ENCODE data around the gene ACADSB.

ACADSB gene

DNA sequence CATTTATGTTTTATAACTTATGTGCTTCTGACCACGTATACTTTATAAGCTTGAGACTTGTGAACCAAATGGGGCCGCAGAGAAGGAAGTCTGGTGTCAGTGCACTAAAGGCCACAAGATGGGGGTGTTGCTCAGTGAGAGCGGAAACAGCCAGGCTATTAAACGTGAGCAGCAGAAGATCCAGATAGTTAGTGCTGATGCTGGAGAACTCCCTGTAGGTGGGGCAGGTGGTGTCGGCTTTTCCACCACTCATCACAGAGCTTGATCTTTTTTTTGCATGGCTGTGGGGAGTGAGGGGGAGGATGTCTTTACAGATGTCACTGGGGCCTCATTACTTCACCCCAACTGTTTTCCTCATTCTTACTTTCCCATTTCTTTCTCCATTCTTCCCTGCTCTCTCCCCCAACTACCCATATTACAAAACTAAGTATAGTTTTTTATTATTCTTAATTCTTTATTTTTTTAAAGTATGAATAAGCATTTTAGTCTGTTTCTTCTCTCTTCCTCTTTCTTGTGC is 34.7 kb downstream of the ACADSB start:
- peak; percentile 4 to 42 (median 17) for DNase-seq

DNA sequence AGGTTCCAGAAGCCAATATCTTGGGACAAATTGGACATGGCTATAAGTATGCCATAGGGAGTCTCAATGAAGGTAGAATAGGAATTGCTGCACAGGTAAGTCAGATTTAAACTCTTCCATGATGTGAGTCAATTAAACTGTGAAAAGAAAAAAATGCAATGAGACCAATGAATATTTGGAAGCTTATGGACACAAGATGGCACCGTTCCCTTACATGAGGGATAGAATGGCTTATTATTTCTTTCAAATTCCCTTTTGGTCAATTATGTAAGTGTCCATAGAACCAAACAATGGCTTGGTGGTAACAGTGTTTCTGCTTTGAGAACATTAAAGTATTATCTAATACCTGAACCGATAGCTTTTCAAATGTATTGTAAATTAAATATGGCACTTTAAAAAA is 35.6 kb downstream of the ACADSB start:
- no peak for DNase-seq

DNA sequence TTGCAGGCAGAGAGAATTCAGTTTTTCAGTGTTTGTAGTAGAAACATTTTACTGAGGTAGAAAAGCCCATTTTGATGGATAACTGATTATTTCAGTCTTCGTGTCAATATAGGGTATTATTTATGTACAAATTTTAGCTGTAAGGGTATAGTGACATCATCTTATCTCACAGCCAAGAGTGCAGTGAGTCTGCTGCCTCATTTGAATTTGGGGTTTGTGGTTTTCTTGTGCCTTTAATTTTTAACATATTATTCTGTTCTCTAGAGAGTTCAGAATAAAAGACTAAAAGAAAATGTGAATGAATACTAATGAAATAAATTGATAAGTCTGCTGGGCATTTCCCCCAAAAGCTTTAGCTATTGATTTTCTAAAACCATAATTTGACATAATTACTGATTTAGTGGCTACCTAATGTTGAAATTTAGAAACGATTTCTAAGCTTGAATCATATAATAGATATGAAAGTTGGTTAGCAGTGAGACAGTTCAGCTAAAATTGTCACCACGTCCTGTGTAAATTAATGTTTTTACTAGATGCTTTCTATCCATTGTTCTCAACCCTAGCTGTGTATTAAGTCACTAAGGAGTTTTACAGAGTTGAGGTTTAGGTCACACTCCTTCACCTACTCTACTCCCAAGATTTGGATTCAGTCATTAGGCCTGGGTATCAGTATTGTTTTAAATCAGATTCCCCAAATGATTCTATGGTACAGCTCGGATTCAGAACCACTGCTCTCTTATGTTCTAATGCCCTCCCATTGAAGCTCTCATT is 37.3 kb downstream of the ACADSB start:
- DNase-seq, result no peak

DNA sequence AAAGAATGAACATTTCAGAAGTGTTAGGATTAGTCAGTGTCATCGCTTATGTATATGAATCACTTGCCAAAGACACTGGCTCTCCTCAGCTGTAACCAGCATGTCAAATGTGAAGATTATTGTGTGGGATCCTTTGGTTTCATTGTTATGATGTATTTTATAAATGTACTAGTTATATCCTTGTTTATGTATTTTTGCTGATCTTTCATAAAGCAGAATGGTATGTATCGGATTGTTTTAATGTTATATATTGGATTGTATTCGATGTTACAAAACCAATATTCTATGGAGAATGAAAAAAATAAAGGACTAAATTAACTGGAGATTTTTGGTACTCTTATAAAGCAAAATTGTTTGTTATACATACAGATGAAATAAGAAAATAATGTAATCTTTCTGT is 49.2 kb downstream of the ACADSB start:
- no peak for DNase-seq

DNA sequence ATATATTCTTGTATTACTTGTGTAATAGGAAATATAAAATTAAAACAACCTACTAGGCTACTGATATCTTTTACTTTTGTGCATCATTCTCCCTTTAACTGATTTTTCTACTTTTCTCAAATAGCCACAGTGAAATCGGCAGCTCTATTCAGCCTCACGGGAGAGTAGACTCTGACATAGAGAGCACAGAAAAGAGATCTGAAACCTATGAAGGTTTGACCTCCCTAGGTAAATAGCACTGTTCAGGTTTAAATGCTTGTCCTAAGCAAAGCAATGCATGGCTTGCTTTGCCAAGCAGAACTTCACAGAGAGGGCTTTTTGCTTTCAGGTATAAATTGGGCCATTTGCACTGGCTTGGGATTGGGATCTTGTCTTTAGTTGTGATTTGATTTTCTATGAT is 53.1 kb downstream of the ACADSB start:
- no peak for DNase-seq

DNA sequence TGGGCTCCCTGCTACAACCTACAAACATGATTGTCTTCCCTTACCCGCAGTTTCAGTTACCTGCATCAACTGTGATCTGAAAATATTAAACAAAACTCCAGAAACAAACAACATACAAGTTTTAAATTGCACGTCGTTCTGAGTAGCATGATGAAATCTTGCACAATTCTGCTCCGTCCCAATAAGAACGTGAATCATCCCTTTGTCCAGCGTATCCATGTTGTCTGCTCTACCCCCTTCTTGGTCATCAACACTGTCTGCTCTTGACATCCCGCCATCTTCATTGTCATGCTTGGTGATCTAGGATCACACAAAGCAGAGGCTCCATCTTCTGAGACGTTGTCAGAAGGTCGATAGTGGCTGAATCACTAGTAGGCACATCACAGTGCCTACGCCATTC is 53.9 kb downstream of the ACADSB start:
- DNase-seq, result no peak

DNA sequence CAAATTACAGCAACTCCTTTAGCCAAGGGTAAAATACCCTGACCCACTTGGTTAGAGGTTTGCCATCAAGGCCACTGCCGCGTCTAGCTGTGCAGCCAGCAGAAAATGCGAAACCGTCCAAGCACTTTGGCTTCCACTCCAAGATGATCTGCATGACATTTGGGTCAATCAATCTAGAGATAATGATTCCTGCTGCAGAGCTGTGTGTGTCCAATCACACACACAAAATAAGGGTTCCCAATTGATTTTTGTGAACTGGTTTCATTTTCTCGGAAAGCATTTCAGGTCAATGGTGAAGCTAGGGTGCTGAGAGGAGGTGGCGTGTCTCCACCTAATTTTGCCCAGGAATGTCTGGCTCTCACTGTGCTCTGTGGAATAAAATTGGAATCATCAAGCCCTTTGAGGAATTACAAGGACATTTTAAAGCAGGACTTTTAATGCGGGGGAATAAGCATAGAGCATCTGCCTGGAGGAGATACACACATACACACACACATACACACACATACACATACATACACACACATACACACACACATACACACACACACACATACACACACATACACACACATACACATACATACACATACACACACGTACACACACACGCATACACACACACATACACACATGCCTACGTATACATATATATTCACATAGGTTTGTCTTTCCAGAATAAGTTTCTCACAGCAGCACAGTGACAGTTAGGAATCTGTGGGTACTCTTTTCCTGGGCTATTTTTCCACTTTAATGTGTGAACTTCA is 59.5 kb downstream of the ACADSB start:
- DNase-seq, result no peak

DNA sequence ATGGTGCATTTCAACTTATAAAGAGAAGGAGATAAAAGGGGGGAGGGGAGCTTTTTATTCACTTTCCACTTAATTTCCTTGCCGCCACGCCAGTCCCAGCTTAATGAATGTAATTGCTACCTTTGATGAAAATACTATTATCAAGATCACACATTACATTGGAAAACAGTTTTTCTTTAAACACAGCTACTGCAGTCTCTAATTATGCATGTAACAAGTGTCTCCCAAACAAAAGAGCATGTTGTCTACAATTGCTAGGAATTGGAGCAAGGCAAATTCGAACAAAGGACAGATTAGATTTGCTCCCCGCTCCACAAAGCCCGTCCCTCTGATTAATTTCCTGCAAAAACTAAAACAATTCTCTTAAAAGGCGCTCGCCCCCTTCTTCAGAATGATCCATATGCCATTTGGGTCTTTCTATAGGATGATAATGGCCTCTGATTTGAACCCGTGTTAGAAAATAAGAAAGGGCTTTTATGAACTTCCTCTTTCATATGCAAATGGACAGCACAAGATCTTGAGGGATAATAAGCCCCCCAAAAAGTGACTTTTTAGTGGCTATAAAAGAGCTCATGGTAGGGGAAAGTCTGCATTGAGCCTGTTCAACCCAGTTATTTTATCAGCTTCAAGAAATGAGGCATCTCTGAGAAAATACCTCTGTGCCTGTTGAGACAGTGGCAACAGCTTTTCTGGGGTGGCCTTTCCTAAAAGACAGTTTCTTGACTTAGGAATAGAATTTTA is 60.6 kb downstream of the ACADSB start:
- DNase-seq, result no peak

DNA sequence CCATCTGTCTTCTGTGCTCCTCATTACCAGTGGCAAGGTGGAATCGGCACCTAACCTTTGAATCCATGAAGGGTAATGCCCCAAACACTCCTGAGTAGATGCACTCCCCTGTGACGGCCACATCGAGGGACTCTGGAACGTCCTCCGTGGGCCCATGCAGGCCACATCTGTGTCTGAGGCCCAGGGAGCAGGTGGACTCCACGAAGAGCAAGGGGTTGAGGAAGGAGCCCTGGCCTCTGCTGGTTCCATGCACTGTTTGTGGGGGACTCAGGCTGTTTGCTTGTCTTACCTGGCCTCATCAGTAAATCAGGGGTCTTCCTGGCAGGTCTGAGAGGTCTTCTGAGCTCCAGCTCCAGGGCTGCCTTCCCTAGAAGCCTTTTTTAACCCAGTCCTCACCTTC is 64.4 kb downstream of the ACADSB start:
- no peak for DNase-seq

DNA sequence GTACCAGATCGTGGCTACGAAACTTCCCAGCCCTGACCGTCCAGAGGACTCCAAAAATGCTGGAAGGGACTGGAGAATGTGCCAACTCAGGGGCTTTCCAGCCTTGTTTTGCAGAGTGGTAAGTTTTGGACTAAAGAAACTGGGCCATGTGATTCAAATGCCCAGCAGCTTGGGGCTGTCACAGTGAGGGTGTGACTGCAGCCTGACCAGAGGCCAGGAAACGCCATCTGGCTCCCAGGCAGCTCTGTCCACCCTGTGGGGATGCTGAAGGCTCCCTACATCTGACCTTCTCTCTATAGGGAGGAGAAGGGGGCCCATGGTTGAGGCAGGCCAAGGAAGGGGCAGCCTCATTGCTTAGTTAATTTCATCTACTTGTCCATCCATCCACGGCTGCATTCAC is 65.4 kb downstream of the ACADSB start:
- no peak for DNase-seq

DNA sequence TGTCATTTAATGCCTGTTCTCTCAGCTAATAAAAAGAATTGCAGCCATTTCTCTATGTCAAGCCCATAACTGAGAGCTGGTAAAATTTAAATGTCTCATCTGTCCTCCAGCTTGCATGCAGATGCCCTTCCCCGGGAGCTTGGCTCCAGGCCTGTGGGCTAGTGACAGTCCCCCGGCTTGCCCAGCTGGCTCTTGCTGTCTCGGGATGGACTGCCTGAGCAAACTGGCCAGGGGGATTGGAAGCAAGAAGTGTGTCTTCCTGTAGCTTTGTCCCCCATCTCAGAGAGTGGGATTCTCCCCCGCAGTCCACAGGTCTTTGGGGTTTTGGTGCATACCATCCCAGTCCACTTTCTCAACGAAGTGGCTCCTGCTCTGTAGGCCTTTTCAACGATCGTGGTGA is 73.1 kb downstream of the ACADSB start:
- no peak for DNase-seq

DNA sequence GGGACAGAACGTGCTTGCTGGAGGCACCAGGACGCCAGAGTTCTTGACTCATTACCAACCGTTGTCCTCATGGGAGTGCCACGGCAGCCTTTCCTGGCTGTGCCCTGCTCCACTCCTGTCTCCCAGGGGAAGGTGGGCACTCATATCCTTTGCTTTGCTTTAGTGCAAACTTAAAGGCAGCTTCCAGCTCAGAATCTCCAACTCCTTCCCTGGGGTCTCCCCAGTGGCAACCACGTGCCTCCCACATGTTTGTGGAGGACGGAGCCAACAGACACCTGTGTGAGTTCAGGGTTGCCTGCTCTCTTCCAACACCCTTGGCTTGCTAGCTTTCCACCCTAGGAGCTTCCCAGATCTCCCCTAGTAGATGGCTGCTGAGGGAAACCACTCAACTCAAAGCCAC is 75.0 kb downstream of the ACADSB start:
- DNase-seq, result no peak

DNA sequence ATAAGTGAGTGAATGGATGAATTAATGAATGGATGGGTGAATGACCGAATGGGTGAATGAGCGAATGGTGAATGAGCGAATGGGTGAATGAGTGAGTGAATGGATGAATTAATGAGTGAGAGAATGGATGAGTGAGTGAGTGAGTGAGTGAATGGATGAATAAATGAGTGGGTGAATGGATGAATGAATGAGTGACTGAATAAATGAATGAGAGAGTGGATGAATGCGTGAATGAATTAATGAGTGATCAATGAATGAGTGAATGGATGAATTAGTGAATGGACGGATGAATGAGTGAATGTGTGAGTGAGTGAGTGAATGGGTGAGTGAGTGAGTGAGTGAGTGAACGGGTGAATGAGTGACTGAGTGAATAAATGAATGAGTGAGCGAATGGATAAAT is 77.5 kb downstream of the ACADSB start:
- DNase-seq, result no peak

DNA sequence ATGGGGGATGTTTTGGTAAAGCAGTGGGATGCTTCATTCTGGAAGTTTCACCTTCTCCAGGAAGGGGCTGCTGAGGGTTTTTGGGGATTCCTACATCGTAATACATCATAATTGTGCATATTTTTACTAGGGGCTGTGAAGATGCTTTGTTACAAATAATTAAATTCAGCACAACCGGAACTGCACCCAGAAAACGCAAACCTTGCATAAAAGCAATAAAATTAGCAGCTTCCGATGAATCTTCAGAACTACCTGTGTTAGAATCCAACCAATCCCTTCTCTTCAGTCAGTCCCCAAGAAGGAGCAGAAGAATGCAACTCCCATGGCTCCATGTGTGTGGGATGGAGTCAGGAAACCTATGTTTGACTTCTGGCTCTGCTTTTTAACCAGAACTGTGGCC is 78.5 kb downstream of the ACADSB start:
- no peak for DNase-seq

DNA sequence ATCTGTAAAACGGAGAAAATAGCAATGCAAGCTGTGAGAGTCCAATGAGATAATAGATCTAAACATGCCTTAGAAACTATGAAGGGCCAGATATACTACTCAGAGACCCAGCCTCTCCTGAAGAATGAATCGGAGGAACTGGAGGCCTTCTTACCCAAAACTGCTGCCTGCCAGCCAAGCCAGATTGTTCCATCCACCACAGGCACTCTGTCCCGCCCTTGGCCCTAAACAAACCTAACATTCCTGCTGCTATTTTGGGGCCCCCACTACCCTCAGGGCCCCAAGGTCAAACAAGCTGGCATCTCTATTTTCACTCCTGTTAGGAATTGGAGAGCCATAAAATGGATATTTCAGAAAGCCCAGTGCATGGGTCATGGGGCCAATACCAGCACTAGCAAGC is 79.0 kb downstream of the ACADSB start:
- DNase-seq, result no peak

DNA sequence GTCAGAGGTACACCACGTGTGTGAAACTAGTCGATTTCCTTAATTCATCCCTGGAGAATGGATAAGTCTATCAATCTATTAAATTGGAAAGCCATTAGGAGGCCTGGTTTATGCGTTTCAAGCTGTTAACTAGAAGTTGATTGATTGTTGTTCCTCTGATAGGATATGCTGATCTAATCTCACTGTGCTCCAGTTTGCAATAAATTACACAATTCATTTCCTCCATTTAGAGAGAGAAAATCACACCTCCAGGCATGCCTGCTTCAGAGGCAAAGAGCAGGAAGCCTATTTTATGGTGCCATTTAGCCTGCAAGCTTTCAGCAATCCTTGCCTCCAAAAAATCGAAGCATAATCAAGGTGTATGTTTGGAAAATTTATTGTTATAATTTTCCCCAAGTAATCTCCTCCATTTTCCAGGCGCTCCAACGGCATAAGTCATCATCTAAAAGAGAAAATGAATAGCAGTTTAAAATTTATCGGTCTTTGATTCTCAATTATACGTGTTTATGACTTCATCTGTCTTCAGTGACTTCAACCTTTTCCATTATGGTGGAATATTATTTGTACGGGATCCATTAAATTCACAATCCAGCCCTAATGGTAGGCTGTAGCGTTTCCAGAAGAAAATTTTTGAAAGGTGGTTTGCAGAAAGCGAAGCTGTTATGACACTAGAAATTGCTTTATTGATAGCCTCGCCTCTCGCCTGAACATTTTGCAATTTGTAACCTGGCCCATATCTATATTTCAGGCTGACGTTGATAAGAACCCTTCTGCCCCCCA is 84.0 kb downstream of the ACADSB start:
- DNase-seq, result no peak

DNA sequence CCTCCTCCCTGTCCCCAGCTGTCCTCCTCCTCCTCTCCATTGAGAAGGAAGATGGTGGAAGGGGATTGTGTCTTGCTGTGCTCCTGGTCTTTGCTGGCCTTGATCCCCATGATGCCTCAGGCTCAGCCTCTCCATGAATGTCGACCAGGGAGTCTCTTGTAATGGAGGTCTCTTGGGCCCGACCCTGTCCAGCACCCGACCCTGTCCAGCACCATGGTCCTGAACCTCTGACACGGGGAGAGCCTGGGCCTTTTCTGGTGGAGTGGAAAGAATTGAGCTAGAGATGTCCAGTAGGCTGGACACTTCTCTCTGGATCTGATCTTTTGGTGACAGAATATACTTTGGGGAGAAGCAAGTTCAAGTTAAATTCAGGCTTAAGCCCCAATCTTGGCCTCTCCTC is 84.7 kb downstream of the ACADSB start:
- no peak for DNase-seq

DNA sequence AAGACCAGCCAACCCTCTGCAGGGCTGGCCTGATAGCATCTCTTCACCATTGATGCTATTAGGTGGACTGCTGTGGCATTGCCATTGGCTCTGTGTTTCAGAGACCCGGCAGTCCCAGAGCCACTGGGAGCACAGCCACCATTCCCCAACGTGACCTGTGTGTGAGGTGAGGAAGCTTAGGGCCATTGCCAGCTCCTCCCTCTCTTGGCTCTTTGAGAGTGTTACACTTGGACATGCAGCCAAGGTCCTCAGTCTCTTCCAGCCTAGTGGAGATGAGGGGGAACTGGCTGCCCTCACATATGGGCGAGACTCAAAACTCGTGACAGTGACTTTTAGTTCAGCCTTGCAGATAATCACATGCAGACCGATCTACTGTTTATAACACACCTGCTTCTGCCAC is 87.6 kb downstream of the ACADSB start:
- DNase-seq, result no peak

DNA sequence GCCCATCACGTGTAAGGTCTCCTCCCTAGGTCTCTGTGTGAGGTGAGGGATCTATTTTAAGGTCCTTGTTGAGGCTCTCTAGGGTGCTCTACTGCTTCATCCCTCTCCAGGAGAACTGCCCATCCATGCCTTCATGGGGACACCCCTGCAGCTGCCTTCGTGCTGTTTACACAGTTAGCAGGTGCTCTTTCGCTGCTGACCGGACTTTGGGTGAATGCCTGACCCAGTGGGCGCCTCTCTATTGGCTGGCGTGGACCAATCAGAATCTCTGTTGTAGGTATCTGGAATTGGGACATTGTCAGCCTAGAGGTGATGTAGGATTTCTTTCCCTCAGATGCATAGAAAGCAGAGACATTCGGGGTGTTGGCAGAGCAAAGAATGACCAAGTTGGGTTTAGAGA is 88.2 kb downstream of the ACADSB start:
- DNase-seq, result no peak

DNA sequence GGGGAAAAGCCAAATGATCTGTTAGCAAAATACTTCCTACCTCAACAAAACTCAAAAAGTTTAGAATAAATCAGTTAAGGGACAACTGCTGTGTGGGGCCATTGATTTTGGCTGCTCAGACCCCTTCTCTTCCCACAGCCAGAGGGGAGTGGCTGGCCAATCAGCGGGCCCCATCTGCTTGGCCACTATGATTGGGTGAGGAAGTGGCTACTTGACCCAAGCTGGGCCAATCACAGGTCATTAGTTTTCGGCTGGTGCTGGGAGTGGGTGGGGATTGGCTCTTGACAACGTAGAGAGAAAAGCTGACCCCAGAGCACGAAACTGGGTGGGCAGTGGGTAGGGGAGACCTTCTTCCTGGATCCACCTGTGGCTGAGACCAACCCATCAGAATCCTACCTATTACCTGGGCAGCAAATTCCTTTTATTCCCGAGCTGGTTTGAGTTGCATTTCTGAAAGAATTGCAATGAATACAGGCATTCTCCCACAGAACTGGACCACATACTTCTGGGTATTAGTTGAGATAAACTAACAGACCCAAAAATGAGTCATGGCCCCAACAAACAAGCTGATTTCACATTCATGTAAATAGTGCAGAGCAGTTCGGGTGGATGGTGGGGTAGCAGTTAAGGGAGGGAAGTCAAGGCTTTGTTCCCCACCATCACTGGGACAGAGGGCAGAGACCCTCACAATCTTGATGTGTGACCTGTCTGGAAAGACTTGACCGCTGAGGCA is 91.4 kb downstream of the ACADSB start:
- no peak for DNase-seq

DNA sequence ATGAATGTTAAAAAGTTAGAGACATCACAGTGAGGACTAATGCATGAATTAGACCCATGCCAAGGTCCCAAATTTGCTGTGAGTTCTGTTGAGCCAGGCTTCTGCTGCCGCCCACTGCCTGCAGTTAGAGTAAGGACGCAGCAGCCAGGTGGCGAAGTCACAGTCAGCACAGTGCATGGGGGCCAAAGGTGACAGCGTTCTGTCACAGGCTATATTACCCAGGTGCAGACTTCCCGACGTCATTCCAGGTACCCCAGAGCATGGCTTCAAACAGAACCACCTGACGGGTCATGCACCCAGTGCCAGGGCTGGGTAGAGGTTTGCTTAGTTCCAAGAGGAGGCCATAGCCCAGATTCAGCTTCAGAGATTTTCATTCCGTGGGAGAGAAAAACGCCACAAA is 93.1 kb downstream of the ACADSB start:
- DNase-seq, result no peak

DNA sequence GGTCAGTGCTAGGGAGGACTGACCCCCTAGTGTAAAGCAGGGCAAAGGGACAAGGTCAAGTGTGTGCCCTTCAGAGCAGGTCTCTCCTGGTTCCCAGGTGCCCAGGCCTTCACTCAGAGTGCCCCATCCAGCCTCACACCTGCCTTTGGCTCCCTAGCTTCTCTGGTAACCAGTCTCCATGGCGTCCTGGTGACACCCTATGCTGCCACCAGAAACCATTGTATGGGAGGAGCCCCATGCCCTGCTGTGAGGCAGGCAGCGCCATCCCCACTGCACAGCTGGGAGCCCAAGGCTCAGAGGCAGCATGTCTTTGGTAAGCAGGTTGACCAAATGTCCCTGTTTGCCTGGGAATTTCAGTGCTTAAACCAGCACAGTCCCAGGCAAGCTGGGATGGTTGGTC is 93.9 kb downstream of the ACADSB start:
- DNase-seq, result no peak

All from stimulated activated naive CD4-positive, alpha-beta T cell (primary cell).